ENCODE data around the gene DIPK2B. TPM values are rescaled to one million over a fixed set of nuclear protein-coding genes. Genes with fewer than 3 reads are reported as not detected.

DIPK2B gene, protein sequence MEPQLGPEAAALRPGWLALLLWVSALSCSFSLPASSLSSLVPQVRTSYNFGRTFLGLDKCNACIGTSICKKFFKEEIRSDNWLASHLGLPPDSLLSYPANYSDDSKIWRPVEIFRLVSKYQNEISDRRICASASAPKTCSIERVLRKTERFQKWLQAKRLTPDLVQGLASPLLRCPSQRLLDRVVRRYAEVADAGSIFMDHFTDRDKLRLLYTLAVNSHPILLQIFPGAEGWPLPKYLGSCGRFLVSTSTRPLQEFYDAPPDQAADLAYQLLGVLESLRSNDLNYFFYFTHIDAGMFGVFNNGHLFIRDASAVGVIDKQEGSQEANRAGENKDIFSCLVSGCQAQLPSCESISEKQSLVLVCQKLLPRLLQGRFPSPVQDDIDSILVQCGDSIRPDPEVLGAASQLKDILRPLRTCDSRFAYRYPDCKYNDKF
- total RNA-seq (2012; rRNA removed) (not detected in 2 replicates), polyA plus RNA-seq (2012; rRNA removed) (not detected in 2 replicates), Bru-seq, nascent RNA (not detected), BruChase-seq, experiment 1, labeled RNA remaining after a 6-hour chase (not detected), BruChase-seq, experiment 2, labeled RNA remaining after a 2-hour chase (not detected)
- polyA plus RNA-seq (2012; cell fraction: cytosol; rRNA removed) = not detected in 2 replicates
- polyA plus RNA-seq (2012; cell fraction: nucleus; rRNA removed; ENCODE audit: low replicate concordance) = not detected in 2 replicates
- long read RNA-seq = 0 reads

GRCh38 chrX:45200741-45201234, at the start of gene DIPK2B:
Gene DIPK2B (minus strand): TSS chrX:45200876. CDS start chrX:45200826, 50 bp downstream.
- CTCF ChIA-PET = no interaction called here
- POLR2A ChIA-PET (ENCODE audit: unreplicated experiment) = interaction anchor here (0.6 kb wide), 1 partner anchor 914 kb away, joined by 11 read pairs; no protein-coding TSS in a partner anchor
- no peak within 1 kb of the TSS for H3K4me2 ChIP-seq (ENCODE audit: low read depth, low read length)

More at GRCh38 chrX:45200741-45201234, at the start of gene DIPK2B:
- Histone ChIP-seq H2AFZ (replicated peaks; ENCODE audit: low read length, poor library complexity) (no peak within 1 kb of the TSS), H3K4me3 (ENCODE audit: insufficient read depth, low read depth, low read length) (no peak within 1 kb of the TSS), H4K91ac (ENCODE audit: insufficient read depth, low read depth, low read length) (no peak within 1 kb of the TSS), H3K4me1 (ENCODE audit: control insufficient read depth, insufficient read depth, low read length) (no peaks in the 10 kb centered on the region), H2BK5ac (ENCODE audit: low read depth, low read length, poor library complexity, severe bottlenecking) (no peak within 1 kb of the TSS), H2BK15ac (ENCODE audit: low read depth, low read length) (no peak within 1 kb of the TSS), H3K9ac (ENCODE audit: low read depth, low read length) (no peak within 1 kb of the TSS), H2BK120ac (ENCODE audit: low read depth, low read length) (no peak within 1 kb of the TSS), H2BK20ac (ENCODE audit: low read depth, low read length) (no peak within 1 kb of the TSS), H2AK9ac (replicated peaks; ENCODE audit: low read depth, low read length, poor library complexity) (no peak within 1 kb of the TSS), H4K8ac (ENCODE audit: low read depth in 2 of 2, low read length in 2 of 2) (no peak within 1 kb of the TSS), H3K36me3 (ENCODE audit: control insufficient read depth, insufficient read depth, low read length) (no peaks in the 10 kb centered on the region), H3K27me3 (ENCODE audit: control insufficient read depth, insufficient read depth, low read length) (peaks cover 24% of the 10 kb centered on the region), H3K14ac (replicated peaks; ENCODE audit: low read depth, low read length) (no peak within 1 kb of the TSS), H3K9me3 (ENCODE audit: control insufficient read depth, insufficient read depth, low read length) (no peaks in the 10 kb centered on the region), H3K4ac (ENCODE audit: low read depth, low read length) (no peak within 1 kb of the TSS), H3K9me1 (ENCODE audit: insufficient read depth, low read length) (no peaks in the 10 kb centered on the region), H3K56ac (ENCODE audit: extremely low read depth, insufficient read depth, low read length) (no peak within 1 kb of the TSS), H3K23ac (ENCODE audit: low read depth, low read length) (no peak within 1 kb of the TSS), H2AK5ac (ENCODE audit: low read depth, low read length) (no peak within 1 kb of the TSS), H3K18ac (ENCODE audit: low read depth, low read length) (no peak within 1 kb of the TSS), H4K5ac (ENCODE audit: low read depth, low read length) (no peak within 1 kb of the TSS), H4K20me1 (ENCODE audit: insufficient read depth, low read length) (no peaks in the 10 kb centered on the region), H3K79me1 (ENCODE audit: low read depth in 1 of 2, low read length in 2 of 2) (no peaks in the 10 kb centered on the region), H3K27ac (ENCODE audit: insufficient read depth, low read length) (no peak within 1 kb of the TSS)
- DNase-seq (no peak), ATAC-seq (ENCODE audit: low read depth) (no peak)
- in situ Hi-C loops (cut with MboI; ENCODE audit: low sequenced_read_pairs) = no loop called here
- intact Hi-C loops (cut with micrococcal nuclease) = no loop called here
- TF ChIP-seq FOS (IDR thresholded peaks at IDR 0.05; ENCODE audit: low read depth, low read length) (no peak), RAD21 (IDR thresholded peaks at IDR 0.05; ENCODE audit: low read length) (no peak), USF2 (IDR thresholded peaks at IDR 0.05; ENCODE audit: low read depth, low read length) (no peak), CHD1 (IDR thresholded peaks at IDR 0.05; ENCODE audit: low read depth, low read length) (no peak), RCOR1 (IDR thresholded peaks at IDR 0.05; ENCODE audit: insufficient replicate concordance, low read length) (no peak), MAFK (IDR thresholded peaks at IDR 0.05; ENCODE audit: low read depth, low read length) (no peak), BHLHE40 (IDR thresholded peaks at IDR 0.05; ENCODE audit: low read depth, low read length) (no peak), RFX5 (IDR thresholded peaks at IDR 0.05; ENCODE audit: low read depth, low read length) (no peak), SMC3 (IDR thresholded peaks at IDR 0.05; ENCODE audit: low read depth, low read length) (no peak), NFE2L2 (IDR thresholded peaks at IDR 0.05; ENCODE audit: low read depth, low read length) (no peak), CEBPB (IDR thresholded peaks at IDR 0.05; ENCODE audit: low read depth, low read length) (no peak), POLR2A (IDR thresholded peaks at IDR 0.05; ENCODE audit: low read depth, low read length) (no peak), ELK1 (IDR thresholded peaks at IDR 0.05; ENCODE audit: borderline replicate concordance, low read depth, low read length) (no peak)
- BruUV-seq (replicated peaks) = no TSS peak
- dilution Hi-C loops (cut with HindIII; ENCODE audit: low sequenced_read_pairs, unreplicated experiment) = no loop called here
- WGBS, 2 experiments (ENCODE audit: extremely low coverage in 2 of 2, insufficient read length in 1 of 2) = 61% methylated on average over 3 of the region's 9 CpGs; no CpG with 5 or more reads in 1 of the 2 experiments

All from IMR-90 (cell line).